ENCODE data around the gene IL10RB.

- TF ChIP-seq, protein P1, sequence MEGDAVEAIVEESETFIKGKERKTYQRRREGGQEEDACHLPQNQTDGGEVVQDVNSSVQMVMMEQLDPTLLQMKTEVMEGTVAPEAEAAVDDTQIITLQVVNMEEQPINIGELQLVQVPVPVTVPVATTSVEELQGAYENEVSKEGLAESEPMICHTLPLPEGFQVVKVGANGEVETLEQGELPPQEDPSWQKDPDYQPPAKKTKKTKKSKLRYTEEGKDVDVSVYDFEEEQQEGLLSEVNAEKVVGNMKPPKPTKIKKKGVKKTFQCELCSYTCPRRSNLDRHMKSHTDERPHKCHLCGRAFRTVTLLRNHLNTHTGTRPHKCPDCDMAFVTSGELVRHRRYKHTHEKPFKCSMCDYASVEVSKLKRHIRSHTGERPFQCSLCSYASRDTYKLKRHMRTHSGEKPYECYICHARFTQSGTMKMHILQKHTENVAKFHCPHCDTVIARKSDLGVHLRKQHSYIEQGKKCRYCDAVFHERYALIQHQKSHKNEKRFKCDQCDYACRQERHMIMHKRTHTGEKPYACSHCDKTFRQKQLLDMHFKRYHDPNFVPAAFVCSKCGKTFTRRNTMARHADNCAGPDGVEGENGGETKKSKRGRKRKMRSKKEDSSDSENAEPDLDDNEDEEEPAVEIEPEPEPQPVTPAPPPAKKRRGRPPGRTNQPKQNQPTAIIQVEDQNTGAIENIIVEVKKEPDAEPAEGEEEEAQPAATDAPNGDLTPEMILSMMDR (IDR thresholded peaks at IDR 0.05; ENCODE audit: borderline replicate concordance, extremely low read depth, low read length, poor library complexity, severe bottlenecking) = no peak
- TF ChIP-seq EZH2 (IDR thresholded peaks at IDR 0.05; ENCODE audit: borderline replicate concordance, low read depth, low read length, severe bottlenecking) = no peak
These were observed 6.2 kb upstream of the IL10RB start for GRCh38 chr21:33259995-33260394.

Measured in DND-41 (cell line).